B cell (primary cell): ENCODE data around the gene SGPL1. TPM values are rescaled to one million over a fixed set of nuclear protein-coding genes. Genes with fewer than 3 reads are reported as not detected.

ENCODE experiments used
- ATAC-seq: fragments of 200-7000 bp; cut with Tn5 transposase; one replicate; pipeline ENCODE4 v1.10.0; 2021; ENCODE audit warnings: low read depth, mild to moderate bottlenecking, moderate number of reproducible peaks, moderate library complexity
- CTCF ChIA-PET: fragments of 350-600 bp; sonication (Branson Sonifier 250); formaldehyde crosslinking; loops from one replicate; lab custom pipeline; 2021; ENCODE audit warnings: antibody characterized with exemption, inconsistent platforms; lab: Charles Lee
- POLR2A ChIA-PET: fragments of 350-600 bp; sonication (Branson Sonifier 250); formaldehyde crosslinking; loops from one replicate; lab custom pipeline; 2021; ENCODE audit warnings: antibody characterized with exemption; lab: Charles Lee
- DNase-seq: peaks from one replicate; pipeline ENCODE4 v3.0.0; 2013
- H2AFZ ChIP-seq: 2 replicates; pipeline ENCODE4 v1.6.1; 2012; ENCODE audit warnings: mild to moderate bottlenecking, low read depth, low read length; ENCODE audit not compliant: insufficient read depth, poor library complexity, severe bottlenecking
- H3K27ac ChIP-seq, 2 donors: 1 replicate in 1 of 2; 2 replicates in 1 of 2; pipeline ENCODE4 v1.5.1; 2012 to 2013; ENCODE audit warnings: low read length in 2 of 2, mild to moderate bottlenecking in 2 of 2, moderate library complexity in 1 of 2
- H3K27me3 ChIP-seq, 4 experiments: fragments of 200-600 bp in 1 of 4; sonication (generic) in 1 of 4; replicated peaks in 1 of 4; 1 replicate in 2 of 4; 2 replicates in 2 of 4; pipeline versions ENCODE4 v1.6.1 to v1.7.0; 2013 to 2016; ENCODE audit warnings: low read length in 3 of 4, mild to moderate bottlenecking in 2 of 4, mixed read lengths in 1 of 4, moderate library complexity in 1 of 4; ENCODE audit not compliant: insufficient read depth in 4 of 4, control insufficient read depth in 3 of 4; ENCODE audit errors: control extremely low read depth in 1 of 4
- H3K36me3 ChIP-seq, 2 experiments: replicated peaks in 1 of 2; 1 replicate in 1 of 2; 2 replicates in 1 of 2; pipeline versions ENCODE4 v1.6.1 to v1.7.1; 2013; ENCODE audit warnings: low read length in 1 of 2; ENCODE audit not compliant: insufficient read depth in 2 of 2, control insufficient read depth in 1 of 2; ENCODE audit errors: control extremely low read depth in 1 of 2, extremely low read depth in 1 of 2
- H3K4me1 ChIP-seq, 2 donors: fragments of 200-600 bp in 1 of 2; sonication (generic) in 1 of 2; 1 replicate in 1 of 2; 2 replicates in 1 of 2; pipeline versions ENCODE4 v1.5.1 to v1.6.1; 2013 to 2017; ENCODE audit warnings: low read length in 2 of 2; ENCODE audit not compliant: control insufficient read depth in 2 of 2, insufficient read depth in 2 of 2
- H3K4me2 ChIP-seq: replicated peaks from 2 replicates; pipeline ENCODE3; 2012; ENCODE audit warnings: mild to moderate bottlenecking, low read depth, low read length; ENCODE audit not compliant: poor library complexity, severe bottlenecking
- H3K4me3 ChIP-seq, 5 experiments: fragments of 200-600 bp in 1 of 5; sonication (generic) in 1 of 5; 1 replicate in 3 of 5; 2 replicates in 2 of 5; pipeline versions ENCODE4 v1.5.1 to v1.7.0; 2011 to 2016; ENCODE audit warnings: low read length in 4 of 5, mild to moderate bottlenecking in 4 of 5, low read depth in 2 of 5, control low read depth in 1 of 5, moderate library complexity in 1 of 5; ENCODE audit not compliant: insufficient read depth in 1 of 5; ENCODE audit errors: control extremely low read depth in 1 of 5, extremely low read depth in 1 of 5
- H3K79me2 ChIP-seq: fragments of 200-600 bp; sonication (generic); one replicate; pipeline ENCODE4 v1.6.0; 2016; ENCODE audit warnings: low read length; ENCODE audit not compliant: control insufficient read depth, insufficient read depth
- H3K9ac ChIP-seq: fragments of 200-600 bp; sonication (generic); 2 replicates; pipeline ENCODE4 v1.6.1; 2017; ENCODE audit warnings: mild to moderate bottlenecking, low read length, moderate library complexity
- H3K9me3 ChIP-seq, 3 donors: one replicate each; pipeline versions ENCODE4 v1.6.1 to v1.7.1; 2013; ENCODE audit warnings: low read length in 2 of 3; ENCODE audit not compliant: control insufficient read depth in 2 of 3, insufficient read depth in 1 of 3; ENCODE audit errors: control extremely low read depth in 1 of 3
- H4K20me1 ChIP-seq: 2 replicates; pipeline ENCODE4 v1.6.0; 2012; ENCODE audit warnings: mild to moderate bottlenecking, low read length; ENCODE audit not compliant: insufficient read depth, control insufficient read depth, poor library complexity, severe bottlenecking
- H3K27ac Mint-ChIP-seq: one replicate; pipeline ENCODE4 v1.8.0; 2021; ENCODE audit warnings: mixed read lengths
- H3K27me3 Mint-ChIP-seq: one replicate; pipeline ENCODE4 v1.8.0; 2021; ENCODE audit warnings: mixed read lengths
- H3K4me1 Mint-ChIP-seq: one replicate; pipeline ENCODE4 v1.8.0; 2021; ENCODE audit warnings: mixed read lengths
- H3K4me3 Mint-ChIP-seq: one replicate; pipeline ENCODE4 v1.8.0; 2021; ENCODE audit warnings: mixed read lengths
- H3K9me3 Mint-ChIP-seq: one replicate; pipeline ENCODE4 v1.8.0; 2022; ENCODE audit warnings: mixed read lengths; ENCODE audit not compliant: insufficient read depth
- CTCF ChIP-seq: fragments of 200-600 bp; IDR thresholded peaks from one replicate; pipeline ENCODE4 v1.8.0; 2022; ENCODE audit warnings: antibody characterized with exemption, mild to moderate bottlenecking
- EZH2 ChIP-seq: IDR thresholded peaks from 2 replicates; pipeline ENCODE4 v1.6.1; 2012; ENCODE audit warnings: borderline replicate concordance, low read depth, mild to moderate bottlenecking, moderate library complexity, low read length; ENCODE audit not compliant: insufficient read depth, poor library complexity, severe bottlenecking
- WGBS: methylation state at CpG from one replicate; pipeline ENCODE4 v1.1.5; 2013; ENCODE audit warnings: missing lambda C conversion rate; ENCODE audit not compliant: insufficient coverage; 5-methylcytosine and 5-hydroxymethylcytosine counted together
- intact Hi-C: fragments of 100-400 bp; cut with micrococcal nuclease; formaldehyde crosslinking; loops from one replicate; pipeline ENCODE4 v1.10.0; 2022
- polyA plus RNA-seq: library from polyadenylated mRNA; depleted of rRNA; stranded (reverse); fragments of >200 nt; gene quantifications from 2 replicates; pipeline ENCODE4 v1.2.3, GENCODE V29; 2012
- total RNA-seq, 2 donors: library from RNA; stranded (reverse); fragments of 120-200 nt in 1 of 2; gene quantifications; 1 replicate in 1 of 2; 2 replicates in 1 of 2; pipeline versions ENCODE4 v1.2.3 to v1.2.4, GENCODE V29; 2013 to 2022

SGPL1 gene
- total and polyA plus RNA-seq, 2 donors (not counting 1 experiment from before 2014, with no cell fraction given) = 9.1 to 46.2 TPM

GRCh38 chr10:70911386-70911785 lies 95.6 kb downstream of the SGPL1 start:
- no peaks in the 10 kb centered on the region for H4K20me1 ChIP-seq
- H3K4me1 Mint-ChIP-seq = no peaks in the 10 kb centered on the region
- H3K9me3 ChIP-seq = peaks cover 0 to 4% (median 0%) of the 10 kb centered on the region in 3 donors
- peaks cover 0 to 7% (median 0%) of the 10 kb centered on the region in 4 experiments for H3K27me3 ChIP-seq
- no peak for DNase-seq
- no peak overlapping the region for H3K4me3 ChIP-seq
- no peak overlapping the region for H3K27ac Mint-ChIP-seq
- ChIA-PET POLR2A (no interaction called here), CTCF (no interaction called here)
- no peaks in the 10 kb centered on the region for H3K36me3 ChIP-seq
- no peak overlapping the region for H2AFZ ChIP-seq
- H3K27ac ChIP-seq = no peak overlapping the region
- TF ChIP-seq EZH2 (no peak), CTCF (no peak)
- no peak for ATAC-seq
- no peaks in the 10 kb centered on the region for H3K4me1 ChIP-seq
- H3K4me3 Mint-ChIP-seq = no peak overlapping the region
- H3K79me2 ChIP-seq = no peaks in the 10 kb centered on the region
- peaks cover 17% of the 10 kb centered on the region for H3K27me3 Mint-ChIP-seq
- H3K4me2 ChIP-seq = no peak overlapping the region
- H3K9me3 Mint-ChIP-seq = no peaks in the 10 kb centered on the region
- no peak overlapping the region for H3K9ac ChIP-seq
- intact Hi-C loops = no loop called here
- 92% methylated on average over 4 of the region's 4 CpGs for WGBS

- ChIA-PET CTCF (no interaction called here), POLR2A (no interaction called here)
- Mint-ChIP-seq H3K9me3 (no peaks in the 10 kb centered on the region), H3K4me1 (no peaks in the 10 kb centered on the region), H3K4me3 (no peak overlapping the region), H3K27me3 (peaks cover 13% of the 10 kb centered on the region), H3K27ac (no peak overlapping the region)
- ATAC-seq (no peak), DNase-seq (no peak)
- Histone ChIP-seq H2AFZ (no peak overlapping the region), H4K20me1 (no peaks in the 10 kb centered on the region), H3K9ac (no peak overlapping the region), H3K4me3 (no peak overlapping the region), H3K27ac (no peak overlapping the region), H3K27me3 (peaks cover 0 to 7% (median 0%) of the 10 kb centered on the region in 4 experiments), H3K79me2 (no peaks in the 10 kb centered on the region), H3K9me3 (peaks cover 0 to 4% (median 0%) of the 10 kb centered on the region in 3 donors), H3K4me1 (no peaks in the 10 kb centered on the region), H3K36me3 (no peaks in the 10 kb centered on the region), H3K4me2 (no peak overlapping the region)
- TF ChIP-seq CTCF (no peak), EZH2 (no peak)
- WGBS = 87% methylated on average over 4 of the region's 5 CpGs
- intact Hi-C loops = no loop called here
These were observed 96.8 kb downstream of the SGPL1 start for GRCh38 chr10:70912556-70912955.
